GM12892 (cell line): ENCODE data around the gene VWA3A.
"Not testable (repeated sequence)": the region's sequence is repeated elsewhere in the genome, so short reads cannot be mapped to it uniquely, and the experiment has no call there.

Experiments used
- POLR2AphosphoS5 ChIP-seq: IDR thresholded peaks from 2 replicates; pipeline ENCODE4 v1.6.1; 2011; ENCODE audit warnings: low read depth, low read length, control low read depth
- TAF1 ChIP-seq: IDR thresholded peaks from 2 replicates; pipeline ENCODE4 v1.6.1; 2011; ENCODE audit warnings: low read depth, mild to moderate bottlenecking, control low read depth, low read length, borderline replicate concordance

DNA sequence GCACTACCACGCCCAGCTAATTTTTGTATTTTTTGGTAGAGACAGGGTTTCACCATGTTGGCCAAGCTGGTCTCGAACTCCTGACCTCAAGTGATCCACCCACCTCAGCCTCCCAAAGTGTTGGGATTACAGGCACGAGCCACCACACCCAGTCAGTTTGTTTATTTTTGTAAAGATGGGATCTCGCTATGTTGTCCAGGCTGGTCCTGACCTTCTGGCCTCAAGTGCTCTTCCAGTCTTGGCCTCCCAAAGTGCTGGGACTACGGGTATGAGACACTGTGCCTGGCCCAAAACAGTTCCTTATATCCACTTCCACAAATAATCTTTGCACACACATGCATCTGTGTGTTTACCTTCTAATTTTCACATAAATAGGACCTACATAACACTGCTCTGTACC lies 19.3 kb downstream of the VWA3A start:
- not testable (repeated sequence) for TF ChIP-seq POLR2AphosphoS5, TAF1
